ENCODE measurements around the gene ANKRD10.
"Not testable (repeated sequence)": the region's sequence is repeated elsewhere in the genome, so short reads cannot be mapped to it uniquely, and the experiment has no call there.

Gene ANKRD10

GRCh38 chr13:110860983-110861382 is 53.9 kb downstream of the ANKRD10 start:
- no peak for DNase-seq

- DNase-seq = peak in 2 of 5 experiments; percentile 36 to 52
Observed at GRCh38 chr13:110856942-110857835, 57.7 kb downstream of the ANKRD10 start.

GRCh38 chr13:110855363-110855762 is 59.5 kb downstream of the ANKRD10 start:
- DNase-seq = no peak

- DNase-seq = no peak
Observed at GRCh38 chr13:110854866-110855265, 60.0 kb downstream of the ANKRD10 start.

GRCh38 chr13:110853235-110853721 is 61.6 kb downstream of the ANKRD10 start:
- DNase-seq = no peak

GRCh38 chr13:110850840-110851239 is 64.0 kb downstream of the ANKRD10 start:
- no peak for DNase-seq

- DNase-seq = no peak
Observed at GRCh38 chr13:110850006-110850405, 64.9 kb downstream of the ANKRD10 start.

GRCh38 chr13:110845520-110845919 is 69.3 kb downstream of the ANKRD10 start:
- no peak for DNase-seq

GRCh38 chr13:110841846-110842245 is 73.0 kb downstream of the ANKRD10 start:
- no peak for DNase-seq

GRCh38 chr13:110841406-110841805 is 73.5 kb downstream of the ANKRD10 start:
- no peak for DNase-seq

- no peak for DNase-seq
Observed at GRCh38 chr13:110838867-110839538, 75.9 kb downstream of the ANKRD10 start.

- DNase-seq = no peak
Observed at GRCh38 chr13:110838116-110838515, 76.8 kb downstream of the ANKRD10 start.

GRCh38 chr13:110837397-110838061 is 77.3 kb downstream of the ANKRD10 start:
- not testable (repeated sequence) for DNase-seq

GRCh38 chr13:110836605-110836903 is 78.3 kb downstream of the ANKRD10 start:
- DNase-seq = no peak

GRCh38 chr13:110835721-110836604 is 78.9 kb downstream of the ANKRD10 start:
- DNase-seq = no peak

- no peak for DNase-seq
Observed at GRCh38 chr13:110834572-110834971, 80.3 kb downstream of the ANKRD10 start.

- DNase-seq = no peak
Observed at GRCh38 chr13:110832531-110832930, 82.3 kb downstream of the ANKRD10 start.

GRCh38 chr13:110832205-110832479 is 82.7 kb downstream of the ANKRD10 start:
- no peak for DNase-seq

GRCh38 chr13:110831437-110832204 is 83.2 kb downstream of the ANKRD10 start:
- DNase-seq = no peak

- no peak for DNase-seq
Observed at GRCh38 chr13:110830800-110831371, 84.0 kb downstream of the ANKRD10 start.

GRCh38 chr13:110830331-110830730 is 84.5 kb downstream of the ANKRD10 start:
- DNase-seq = no peak

- DNase-seq = no peak
Observed at GRCh38 chr13:110829486-110829885, 85.4 kb downstream of the ANKRD10 start.

Measured in T-helper 2 cell (primary cell).